Adipose tissue (tissue), 3 donors: ENCODE measurements around the gene PCED1A. TPM values are rescaled to one million over a fixed set of nuclear protein-coding genes. Genes with fewer than 3 reads are reported as not detected.

ENCODE experiments used
- H3K27ac ChIP-seq: one replicate; pipeline ENCODE4 v1.5.1; 2013; ENCODE audit warnings: low read depth, low read length
- WGBS, 3 donors: extraction: QIAGEN DNeasy Blood & Tissue Kit; methylation state at CpG; one replicate each; pipeline ENCODE4 v1.1.7; 2013; 5-methylcytosine and 5-hydroxymethylcytosine counted together
- polyA plus RNA-seq, 3 donors: library from polyadenylated mRNA; stranded (reverse); fragments of 200-250 nt; gene quantifications; one replicate each; pipeline ENCODE4 v1.2.3, GENCODE V29; 2013
- donor health status: healthy with polysubstance abuse.
- donor health status: Bipolar disorder and iron deficiency.
- donor health status: healthy.

The PCED1A gene
- polyA plus RNA-seq, 3 donors, result 21.1 to 40.4 (median 36.3) TPM

DNA sequence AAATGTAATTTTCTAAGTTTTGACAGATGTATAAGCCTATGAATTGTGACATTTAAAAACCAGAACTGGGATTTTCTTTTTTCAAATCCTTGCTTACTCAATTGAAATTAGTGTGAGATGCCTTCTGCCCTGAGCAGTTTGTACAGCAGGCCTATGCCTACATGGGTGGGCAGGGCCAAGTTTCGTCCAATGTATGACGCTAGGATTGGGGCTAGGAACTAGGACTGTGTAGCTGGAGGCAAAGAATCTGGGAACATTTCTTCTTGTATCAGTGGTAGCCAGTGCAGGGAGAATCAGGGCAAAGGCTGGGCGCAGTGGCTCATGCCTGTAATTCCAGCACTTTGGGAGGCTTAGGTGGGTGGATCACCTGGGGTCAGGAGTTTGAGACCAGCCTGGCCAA, 28.9 kb upstream of the PCED1A start:
- WGBS, 3 donors, result 90 to 98% (median 93%) methylated on average over 3 of the region's 3 CpGs
- no peak overlapping the region for H3K27ac ChIP-seq

DNA sequence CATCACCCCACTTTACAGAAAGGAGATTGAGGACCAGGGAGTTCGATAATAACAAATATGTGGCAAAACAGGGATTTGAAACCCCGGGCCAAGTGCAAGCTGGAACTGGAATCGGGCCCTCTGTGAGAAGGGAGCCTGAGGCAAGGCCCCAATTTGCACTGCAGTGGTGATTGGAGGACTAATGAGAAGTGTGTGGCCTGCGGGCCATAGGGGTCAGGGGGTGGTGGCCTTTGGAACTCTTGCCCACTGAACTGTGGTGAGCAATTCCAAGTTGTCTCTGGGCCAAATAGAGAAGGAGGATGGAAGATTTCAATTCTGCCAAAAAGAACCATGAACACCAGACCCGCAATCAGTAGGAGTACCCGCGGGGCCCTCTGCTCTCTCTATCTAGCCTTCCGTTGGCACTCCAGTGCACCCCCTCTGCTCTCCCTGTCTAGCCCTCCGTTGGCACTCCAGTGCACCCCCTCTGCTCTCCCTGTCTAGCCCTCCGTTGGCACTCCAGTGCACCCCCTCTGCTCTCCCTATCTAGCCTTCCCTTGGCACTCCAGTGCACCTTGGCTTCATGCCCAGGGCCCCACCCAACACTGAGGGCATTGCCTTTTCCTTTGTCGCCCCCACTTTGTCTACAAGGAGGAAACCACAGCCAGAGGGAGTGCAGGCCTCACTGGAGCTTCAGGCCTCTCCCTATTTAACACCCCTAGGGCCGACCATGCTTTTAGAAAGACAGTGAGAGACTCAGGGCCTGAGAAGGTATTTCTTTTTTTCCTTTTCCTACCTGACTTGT, 26.8 kb upstream of the PCED1A start:
- WGBS, 3 donors, result 54 to 82% (median 58%) methylated on average over 11 to 12 of the region's 12 CpGs

DNA sequence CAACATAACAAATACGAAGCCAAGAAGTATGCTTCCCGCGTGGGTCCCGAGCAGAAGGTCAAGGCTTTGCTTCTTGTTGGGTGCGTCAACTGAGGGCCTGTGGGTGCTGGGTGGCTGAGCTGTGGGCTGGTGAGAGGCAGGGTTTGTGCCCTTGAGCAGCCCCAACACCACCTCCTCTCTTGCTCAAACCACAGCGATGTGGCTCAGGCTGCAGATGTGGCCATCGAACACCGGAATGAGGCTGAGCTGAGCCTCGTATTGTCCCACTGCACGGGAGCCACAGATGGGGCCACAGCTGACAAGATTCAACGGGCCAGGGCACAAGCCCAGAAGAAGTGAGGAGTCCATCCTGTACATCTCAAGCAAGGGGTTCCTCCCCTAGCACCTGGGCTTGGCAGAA, 25.8 kb upstream of the PCED1A start:
- 85 to 95% (median 91%) methylated on average over 11 of the region's 11 CpGs for WGBS, 3 donors
- H3K27ac ChIP-seq, result no peak overlapping the region

More for the DNA sequence above, 26.8 kb upstream of the PCED1A start:
- no peak overlapping the region for H3K27ac ChIP-seq

DNA sequence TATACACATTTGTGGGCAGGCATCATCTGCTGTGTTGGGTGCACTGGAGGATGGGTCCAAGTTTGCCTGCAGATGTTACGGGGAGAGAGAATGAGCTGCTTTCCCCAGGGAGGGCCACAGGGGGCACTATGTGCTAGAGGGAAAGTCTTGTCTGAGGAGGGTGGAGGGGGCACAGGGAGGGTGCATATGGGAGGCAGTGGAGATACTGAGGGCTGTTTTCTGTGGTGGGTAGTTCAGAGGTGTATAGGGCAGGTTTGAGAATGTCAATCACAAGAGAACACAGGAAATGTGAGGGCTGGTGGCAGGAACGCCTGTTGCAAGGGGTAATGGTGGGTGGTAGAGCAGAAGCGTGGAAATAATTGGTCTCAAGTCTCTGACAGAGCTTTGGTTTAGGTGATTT, 25.2 kb upstream of the PCED1A start:
- H3K27ac ChIP-seq, result no peak overlapping the region
- 87 to 89% (median 88%) methylated on average over 3 of the region's 3 CpGs for WGBS, 3 donors

DNA sequence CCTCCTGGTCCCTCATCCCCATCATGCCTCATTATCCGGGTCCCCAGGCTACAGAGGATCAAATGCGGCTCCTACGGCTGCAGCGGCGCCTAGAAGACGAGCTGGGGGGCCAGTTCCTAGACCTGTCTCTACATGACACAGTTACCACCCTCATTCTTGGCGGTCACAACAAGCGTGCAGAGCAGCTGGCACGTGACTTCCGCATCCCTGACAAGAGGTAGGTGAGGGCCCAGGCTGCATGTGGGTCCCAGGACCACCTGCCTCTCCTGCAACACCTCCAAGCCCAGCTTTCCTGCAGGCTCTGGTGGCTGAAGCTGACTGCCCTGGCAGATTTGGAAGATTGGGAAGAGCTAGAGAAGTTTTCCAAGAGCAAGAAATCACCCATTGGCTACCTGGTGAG, 24.6 kb upstream of the PCED1A start:
- H3K27ac ChIP-seq, result no peak overlapping the region
- 96 to 97% (median 97%) methylated on average over 10 of the region's 10 CpGs for WGBS, 3 donors

DNA sequence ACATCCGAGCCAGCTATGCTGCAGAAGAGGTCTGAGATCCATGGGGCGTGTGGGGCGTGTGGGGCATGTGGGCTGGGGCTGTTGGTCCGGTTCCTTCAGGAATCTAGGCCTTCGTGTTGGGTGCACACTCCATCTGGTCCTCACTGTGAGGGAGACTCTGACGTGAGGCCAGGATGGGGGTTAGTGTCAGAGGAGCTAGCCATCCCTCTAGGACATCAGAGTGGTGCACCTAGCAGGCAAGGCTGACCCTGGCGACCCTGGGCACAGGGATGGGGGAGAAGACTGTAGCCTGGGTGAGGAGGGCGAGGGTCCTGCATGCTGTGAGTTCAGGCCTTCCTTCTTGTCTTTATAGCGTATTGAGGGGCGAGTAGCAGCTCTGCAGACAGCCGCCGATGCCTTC, 24.2 kb upstream of the PCED1A start:
- H3K27ac ChIP-seq, result no peak overlapping the region
- WGBS, 3 donors, result 95 to 97% (median 95%) methylated on average over 12 of the region's 12 CpGs

DNA sequence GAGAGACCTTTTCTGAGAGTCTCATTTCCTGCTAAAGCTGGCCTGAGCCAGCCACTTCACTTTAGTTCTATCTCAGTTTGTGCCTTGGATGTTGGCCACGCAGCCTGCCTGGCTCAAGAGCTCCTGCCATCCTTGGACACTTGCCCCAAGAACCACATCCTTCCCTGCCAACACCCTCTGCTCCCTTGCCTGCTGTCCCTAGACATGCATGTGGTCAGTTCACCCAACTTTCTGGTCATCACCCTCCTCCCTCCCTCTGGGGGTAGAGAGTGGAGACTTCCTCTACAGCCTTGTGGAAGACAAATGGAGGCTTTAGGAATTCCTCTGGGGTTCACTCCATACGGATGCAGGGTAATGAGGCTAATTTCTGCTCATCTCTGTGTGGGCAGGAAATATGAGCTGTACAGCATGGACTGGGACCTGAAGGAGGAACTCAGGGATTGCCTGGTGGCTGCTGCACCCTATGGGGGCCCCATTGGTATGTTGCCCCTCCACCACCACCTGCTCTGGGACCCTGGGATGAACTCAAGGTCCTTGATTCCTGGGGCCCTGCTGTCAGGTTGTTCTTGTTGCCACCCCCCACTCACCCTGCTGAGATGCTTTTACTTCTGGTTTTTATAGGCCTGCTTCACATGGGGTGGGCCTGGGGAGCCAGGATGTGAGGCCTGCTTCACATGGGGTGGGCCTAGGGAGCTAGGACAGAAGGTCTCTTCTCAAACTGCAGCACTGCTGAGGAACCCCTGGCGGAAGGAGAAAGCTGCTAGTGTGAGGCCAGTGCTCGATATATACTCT, 19.1 kb upstream of the PCED1A start:
- 74 to 92% (median 85%) methylated on average over 4 of the region's 4 CpGs for WGBS, 3 donors

DNA sequence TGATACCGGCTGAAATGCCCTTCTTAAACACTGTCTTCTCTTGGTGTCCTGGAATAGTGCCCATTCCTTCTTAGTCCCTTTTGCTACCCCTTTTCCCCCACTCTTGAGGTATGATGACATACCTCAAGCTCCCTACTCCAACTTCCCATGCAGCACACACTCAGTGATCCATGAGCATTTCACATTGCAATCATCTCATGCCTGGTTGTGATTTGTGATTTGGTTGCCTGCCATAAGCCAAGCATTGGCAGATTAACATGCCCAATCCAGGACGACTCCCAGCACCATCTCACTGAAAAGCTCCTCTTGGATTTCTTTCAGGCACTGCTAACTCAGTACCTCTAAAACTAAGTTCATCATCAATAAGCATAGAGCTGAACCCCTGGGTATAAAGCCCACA, 18.1 kb upstream of the PCED1A start:
- 89 to 93% (median 91%) methylated on average over 2 of the region's 2 CpGs for WGBS, 3 donors
- H3K27ac ChIP-seq, result no peak overlapping the region

More for the DNA sequence above, 19.1 kb upstream of the PCED1A start:
- H3K27ac ChIP-seq, result no peak overlapping the region

DNA sequence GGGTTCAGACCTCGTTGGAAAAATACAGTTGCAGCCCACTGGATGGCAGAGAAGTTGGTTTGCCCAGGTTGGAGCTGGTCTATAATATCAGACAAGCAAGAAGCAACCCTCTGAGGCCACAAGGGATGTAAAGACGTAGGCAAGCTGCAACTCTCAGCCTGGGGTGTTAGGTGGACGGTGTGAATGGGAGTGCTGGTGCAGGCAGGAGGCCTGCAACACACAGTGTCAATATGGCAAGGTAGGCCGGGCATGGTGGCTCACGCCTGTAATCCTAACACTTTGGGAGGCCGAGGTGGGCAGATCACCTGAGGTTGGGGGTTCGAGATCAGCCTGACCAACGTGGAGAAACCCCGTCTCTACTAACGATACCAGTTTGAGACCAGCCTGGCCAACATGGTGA, 10.6 kb upstream of the PCED1A start:
- no peak overlapping the region for H3K27ac ChIP-seq
- WGBS, 3 donors, result 93 to 95% (median 93%) methylated on average over 10 of the region's 10 CpGs

DNA sequence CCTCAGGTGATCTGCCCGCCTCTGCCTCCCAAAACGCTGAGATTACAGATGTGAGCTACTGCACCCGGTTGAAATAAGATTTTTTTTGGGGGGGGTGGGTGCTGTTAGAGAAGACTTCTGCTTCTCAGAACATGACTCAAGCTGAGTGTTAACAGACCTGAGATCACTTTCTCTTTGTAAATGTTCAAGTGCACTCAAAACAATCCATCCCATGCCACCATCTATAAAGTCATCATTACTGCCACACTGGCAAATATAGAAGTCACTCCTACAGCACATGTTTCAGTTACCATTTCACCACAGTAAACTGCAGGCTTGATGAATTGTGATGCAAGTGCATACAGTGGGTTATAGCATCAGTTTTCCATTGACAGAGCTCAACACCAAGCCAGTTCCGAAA, 9.1 kb upstream of the PCED1A start:
- no peak overlapping the region for H3K27ac ChIP-seq
- 81 to 93% (median 88%) methylated on average over 4 of the region's 4 CpGs for WGBS, 3 donors

DNA sequence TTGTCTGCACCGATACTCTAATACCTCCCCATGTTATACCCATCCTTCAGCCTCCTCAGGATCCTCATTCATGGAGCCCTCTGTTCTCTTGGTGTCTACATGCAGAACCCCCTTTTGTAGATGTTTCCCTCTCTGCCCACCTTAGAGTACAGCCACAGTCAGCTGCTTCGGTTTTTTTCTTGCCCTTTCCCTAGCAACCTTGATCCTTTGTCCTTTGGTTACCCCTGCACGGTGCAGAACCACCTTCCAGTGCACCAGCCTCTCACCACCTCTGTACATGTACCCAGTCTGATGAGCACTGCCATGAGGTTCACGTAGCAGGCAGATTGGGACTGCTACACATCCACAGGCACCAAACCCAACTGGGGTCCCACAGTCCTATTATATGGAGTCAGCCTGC, 7.3 kb upstream of the PCED1A start:
- WGBS, 3 donors, result 90 to 97% (median 93%) methylated on average over 4 of the region's 4 CpGs
- H3K27ac ChIP-seq, result no peak overlapping the region

DNA sequence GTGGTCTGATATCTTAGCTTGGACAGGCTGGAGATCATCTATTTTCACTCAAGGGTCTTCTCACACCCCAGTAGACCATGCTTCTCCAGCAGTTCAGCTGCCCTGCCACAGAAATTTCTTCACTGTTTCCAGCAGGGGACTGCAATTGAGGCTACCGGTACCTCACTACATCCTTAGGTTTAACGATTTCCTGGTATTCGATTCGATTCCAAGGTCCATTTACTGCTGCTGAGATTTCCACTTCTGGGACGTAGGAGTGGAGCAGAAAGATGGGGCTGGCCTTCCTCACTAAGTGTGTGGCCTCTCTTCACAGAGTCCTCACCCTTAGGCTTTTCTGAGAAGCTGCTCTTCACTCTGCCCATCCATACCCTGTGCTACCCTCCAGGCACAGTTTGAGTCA, 6.2 kb upstream of the PCED1A start:
- no peak overlapping the region for H3K27ac ChIP-seq
- 56 to 86% (median 72%) methylated on average over 5 of the region's 5 CpGs for WGBS, 3 donors

DNA sequence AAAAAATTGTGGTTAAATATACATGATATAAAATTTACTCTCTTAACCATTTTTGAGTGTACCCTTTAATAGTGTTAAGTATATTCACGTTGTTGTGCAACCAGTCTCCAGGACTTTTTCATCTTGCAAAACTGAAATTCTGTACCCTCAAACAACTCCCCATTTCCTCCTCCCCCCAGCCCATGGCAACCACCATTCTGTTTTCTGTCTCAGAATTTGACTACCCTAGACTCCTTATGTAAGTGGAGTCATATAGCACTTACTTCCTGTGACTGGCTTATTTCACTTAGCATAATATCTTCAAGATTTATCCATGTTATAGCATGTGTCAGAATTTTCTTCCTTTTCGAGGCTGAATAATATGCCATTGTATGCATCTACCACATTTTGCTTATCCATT, 5.2 kb upstream of the PCED1A start:
- WGBS, 3 donors, result 71 to 87% (median 77%) methylated on average over 2 of the region's 2 CpGs
- no peak overlapping the region for H3K27ac ChIP-seq

DNA sequence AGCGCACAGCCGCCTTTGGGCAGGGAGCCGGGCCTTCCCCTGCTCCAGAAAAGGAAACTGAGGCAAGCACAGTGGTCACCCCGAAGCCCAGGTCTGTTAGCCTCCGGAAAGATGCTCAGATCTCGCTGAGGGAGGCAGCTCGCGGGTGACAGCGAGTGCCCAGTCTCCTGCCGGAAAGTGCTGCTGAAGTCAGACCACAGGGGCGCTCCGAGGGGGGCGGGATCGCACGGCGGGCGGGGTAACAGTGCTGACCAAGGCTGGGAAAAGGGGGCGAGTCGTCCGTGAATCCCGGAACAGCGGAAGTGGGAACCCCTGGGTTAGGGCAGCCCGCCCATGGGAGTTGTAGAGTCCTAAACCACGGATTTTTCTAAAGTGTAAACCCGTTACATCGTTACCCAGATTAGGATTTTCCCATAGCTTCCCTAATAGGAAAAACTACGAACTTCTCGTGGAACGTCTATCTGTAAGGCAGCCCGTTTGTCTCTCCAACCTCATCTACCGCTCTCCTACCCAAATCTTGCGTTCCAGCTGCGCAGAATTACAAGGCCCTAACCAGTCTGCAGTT, 594 bp upstream of the PCED1A start:
- 4 to 6% (median 5%) methylated on average over 33 of the region's 33 CpGs for WGBS, 3 donors
- H3K27ac ChIP-seq, result no peak overlapping the region

DNA sequence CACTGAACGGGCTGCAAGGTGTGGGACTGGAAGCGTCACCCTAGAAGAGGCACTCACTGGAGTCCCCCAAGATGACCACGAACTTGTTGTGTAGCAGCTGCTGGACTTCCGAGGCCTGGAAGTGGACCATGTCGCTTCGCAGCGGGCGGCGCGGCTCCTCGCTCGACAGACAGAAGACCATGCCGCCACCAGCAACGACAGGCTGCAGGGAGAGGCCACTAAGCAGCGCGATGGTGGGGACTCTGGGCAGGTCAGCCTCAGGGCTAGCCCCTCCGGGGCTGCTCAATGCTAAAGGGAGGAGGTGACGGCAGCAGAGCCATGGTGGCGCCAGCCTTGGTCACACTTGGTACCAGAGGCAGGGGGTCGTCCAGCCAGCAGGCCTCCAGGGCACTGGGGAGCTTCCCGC, 720 bp downstream of the PCED1A start:
- 82 to 86% (median 82%) methylated on average over 20 to 21 of the region's 21 CpGs for WGBS, 3 donors
- no peak overlapping the region for H3K27ac ChIP-seq

DNA sequence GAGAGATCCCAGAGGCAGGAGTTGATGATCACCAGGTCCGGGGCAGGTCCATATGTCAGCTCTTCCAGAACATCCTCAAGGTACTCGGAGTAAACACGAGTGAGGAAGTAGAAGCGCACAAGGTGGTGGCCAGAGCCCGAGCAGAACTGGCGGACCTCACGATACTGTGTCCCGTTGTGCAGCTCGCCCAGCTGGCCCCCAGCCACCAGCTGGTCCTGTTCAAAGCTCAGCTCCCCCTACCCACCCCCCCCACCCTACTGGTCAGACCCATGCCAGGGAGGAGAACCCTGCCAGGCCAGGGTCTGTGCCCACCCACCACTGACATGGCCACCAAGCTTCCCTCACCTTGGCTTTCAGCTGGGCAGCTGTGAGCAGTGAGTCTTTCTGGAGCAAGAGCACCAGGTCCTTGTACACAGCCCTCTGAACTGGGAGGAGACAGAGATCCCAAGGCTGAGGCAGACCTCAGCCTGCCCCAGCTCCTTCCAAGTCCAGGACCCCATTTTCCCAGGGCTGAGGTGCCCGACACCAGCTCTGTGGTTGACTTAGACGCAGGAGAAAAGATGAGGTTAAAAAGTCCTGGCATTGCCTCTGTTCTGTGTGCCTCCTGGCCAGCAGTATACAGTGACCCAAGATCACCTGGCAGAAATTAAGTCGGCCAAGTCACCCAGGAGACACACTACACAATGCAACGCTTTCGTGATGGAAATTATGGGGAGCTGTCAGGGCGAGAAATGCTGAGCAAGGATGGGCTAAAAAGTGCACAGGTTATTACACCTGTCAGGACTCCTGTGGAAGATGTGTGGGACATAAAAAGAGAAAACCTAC, 1.4 kb downstream of the PCED1A start:
- 93 to 96% (median 95%) methylated on average over 15 of the region's 15 CpGs for WGBS, 3 donors
- H3K27ac ChIP-seq, result no peak overlapping the region

DNA sequence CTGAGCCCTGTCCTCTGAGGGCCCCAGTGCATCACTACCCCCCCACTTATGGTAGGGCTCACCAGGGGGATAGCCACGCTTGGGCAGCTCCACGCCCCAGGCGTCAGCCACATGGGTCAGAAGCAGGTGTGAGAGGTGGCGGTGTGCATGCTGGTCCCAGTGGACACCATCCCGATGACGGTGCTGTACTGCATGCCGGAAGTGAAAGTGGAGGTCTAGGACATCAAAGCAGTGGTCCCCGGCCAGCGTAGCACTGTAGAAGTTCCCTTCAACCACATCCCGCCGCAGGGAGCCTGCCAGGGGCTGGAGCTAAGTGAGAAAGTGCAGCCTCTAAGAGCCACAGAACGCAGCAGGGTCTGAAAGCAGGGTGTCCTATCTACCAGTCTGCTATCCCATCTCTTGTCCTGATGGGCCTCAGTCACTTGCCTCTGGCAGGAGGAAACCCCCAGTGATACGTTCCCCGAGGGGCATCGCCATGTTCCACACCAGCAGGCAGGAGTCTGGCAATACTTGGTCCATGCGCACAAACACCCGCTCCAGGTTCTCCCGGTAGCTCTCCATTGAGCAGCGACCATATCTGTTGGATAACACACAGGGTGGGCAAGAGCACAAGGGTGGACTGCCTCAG, 2.2 kb downstream of the PCED1A start:
- WGBS, 3 donors, result 95 to 96% (median 95%) methylated on average over 19 of the region's 19 CpGs
- H3K27ac ChIP-seq, result no peak overlapping the region
